Trophoblast cell (in vitro differentiated cells and primary cell): ENCODE measurements around the gene TMX1.

Experiments
- DNase-seq, 2 donors: peaks; one replicate each; pipeline ENCODE4 v3.0.0-alpha.2; 2016
- H2AFZ ChIP-seq: 2 replicates; pipeline ENCODE4 v1.6.1; 2013; ENCODE audit warnings: low read length, moderate library complexity, mild to moderate bottlenecking; ENCODE audit not compliant: insufficient read depth, poor library complexity
- H2AK5ac ChIP-seq: 2 replicates; pipeline ENCODE4 v1.6.1; 2013; ENCODE audit warnings: mild to moderate bottlenecking, low read length
- H2BK120ac ChIP-seq: 2 replicates; pipeline ENCODE4 v1.6.1; 2013; ENCODE audit warnings: low read length, mild to moderate bottlenecking, moderate library complexity; ENCODE audit not compliant: insufficient read depth, poor library complexity
- H2BK12ac ChIP-seq: 2 replicates; pipeline ENCODE4 v1.6.1; 2013; ENCODE audit warnings: mild to moderate bottlenecking, low read length, moderate library complexity
- H2BK5ac ChIP-seq: 2 replicates; pipeline ENCODE4 v1.6.1; 2013; ENCODE audit warnings: low read length, low read depth, moderate library complexity, mild to moderate bottlenecking; ENCODE audit not compliant: poor library complexity
- H3K14ac ChIP-seq: 2 replicates; pipeline ENCODE4 v1.6.1; 2013; ENCODE audit warnings: mild to moderate bottlenecking, low read length
- H3K18ac ChIP-seq: 2 replicates; pipeline ENCODE4 v1.6.1; 2013; ENCODE audit warnings: mild to moderate bottlenecking, low read length
- H3K23ac ChIP-seq: 2 replicates; pipeline ENCODE4 v1.6.1; 2013; ENCODE audit warnings: low read length
- H3K27ac ChIP-seq: 2 replicates; pipeline ENCODE4 v1.5.1; 2013; ENCODE audit warnings: low read depth, mild to moderate bottlenecking, inconsistent platforms, low read length, moderate library complexity
- H3K27me3 ChIP-seq: 2 replicates; pipeline ENCODE4 v1.6.1; 2013; ENCODE audit warnings: inconsistent platforms, mild to moderate bottlenecking, low read length, moderate library complexity; ENCODE audit not compliant: insufficient read depth
- H3K36me3 ChIP-seq, 2 experiments: 1 replicate in 1 of 2; 2 replicates in 1 of 2; pipeline ENCODE4 v1.6.1; 2013; ENCODE audit warnings: low read length in 2 of 2, mild to moderate bottlenecking in 2 of 2, moderate library complexity in 1 of 2; ENCODE audit not compliant: insufficient read depth in 2 of 2, control insufficient read depth in 1 of 2
- H3K4ac ChIP-seq: 2 replicates; pipeline ENCODE4 v1.6.1; 2013; ENCODE audit warnings: low read depth, mild to moderate bottlenecking, low read length, moderate library complexity
- H3K4me1 ChIP-seq, 2 experiments: 1 replicate in 1 of 2; 2 replicates in 1 of 2; pipeline ENCODE4 v1.6.1; 2013; ENCODE audit warnings: low read length in 2 of 2, mild to moderate bottlenecking in 2 of 2, moderate library complexity in 1 of 2; ENCODE audit not compliant: insufficient read depth in 2 of 2, control insufficient read depth in 1 of 2
- H3K4me2 ChIP-seq: 2 replicates; pipeline ENCODE4 v1.6.1; 2013; ENCODE audit warnings: inconsistent platforms, mild to moderate bottlenecking, low read length, moderate library complexity
- H3K4me3 ChIP-seq: 2 replicates; pipeline ENCODE4 v1.5.1; 2013; ENCODE audit warnings: mild to moderate bottlenecking, low read depth, low read length, inconsistent platforms
- H3K79me1 ChIP-seq: one replicate; pipeline ENCODE4 v1.6.1; 2013; ENCODE audit warnings: low read length
- H3K79me2 ChIP-seq: 2 replicates; pipeline ENCODE4 v1.6.1; 2013; ENCODE audit warnings: low read length, mild to moderate bottlenecking; ENCODE audit not compliant: control insufficient read depth, insufficient read depth, poor library complexity
- H3K9ac ChIP-seq: 2 replicates; pipeline ENCODE4 v1.6.1; 2013; ENCODE audit warnings: mild to moderate bottlenecking, low read length
- H3K9me3 ChIP-seq: 2 replicates; pipeline ENCODE4 v1.6.1; 2013; ENCODE audit warnings: low read depth, mild to moderate bottlenecking, control low read depth, inconsistent platforms, low read length; ENCODE audit not compliant: insufficient read depth
- H4K12ac ChIP-seq: 2 replicates; pipeline ENCODE4 v1.6.1; 2013; ENCODE audit warnings: low read depth, mild to moderate bottlenecking, low read length, moderate library complexity
- H4K8ac ChIP-seq: 2 replicates; pipeline ENCODE4 v1.6.1; 2013; ENCODE audit warnings: low read depth, mild to moderate bottlenecking, low read length, moderate library complexity
- H4K91ac ChIP-seq: one replicate; pipeline ENCODE4 v1.6.1; 2013; ENCODE audit warnings: low read depth, mild to moderate bottlenecking, low read length, moderate library complexity
- WGBS: extraction: QIAGEN DNeasy Blood & Tissue Kit; methylation state at CpG from one replicate; pipeline ENCODE4 v1.1.7; 2013; ENCODE audit warnings: missing lambda C conversion rate; ENCODE audit not compliant: insufficient read length, insufficient coverage; ENCODE audit errors: extremely low coverage; 5-methylcytosine and 5-hydroxymethylcytosine counted together

The TMX1 gene

DNA sequence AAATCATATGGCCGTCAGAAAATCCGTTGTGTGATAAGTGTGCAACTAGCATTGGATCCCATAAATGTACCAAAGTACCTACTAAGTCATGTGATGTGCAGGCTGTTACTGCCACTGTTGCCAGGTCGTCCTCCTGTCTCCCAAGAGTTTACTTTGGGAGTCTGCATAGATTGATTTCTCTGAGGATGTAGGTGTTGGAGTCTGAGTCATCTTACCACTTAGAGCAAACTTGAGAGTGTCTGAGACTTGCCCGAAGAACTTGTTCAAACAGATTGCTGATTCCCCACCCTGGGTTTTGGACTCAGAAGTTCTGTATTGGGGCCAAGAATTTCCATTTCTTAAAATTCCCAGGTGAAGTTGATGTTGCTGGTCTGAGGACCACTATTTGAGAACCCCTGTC is 11.4 kb downstream of the TMX1 start:
- H3K4me3 ChIP-seq, result no peak overlapping the region
- H3K9ac ChIP-seq, result no peak overlapping the region
- H2BK120ac ChIP-seq, result no peak overlapping the region
- no peak overlapping the region for H2AK5ac ChIP-seq
- H4K91ac ChIP-seq, result no peak overlapping the region
- H2AFZ ChIP-seq, result no peak overlapping the region
- H3K27me3 ChIP-seq, result no peaks in the 10 kb centered on the region
- no peak overlapping the region for H2BK12ac ChIP-seq
- H3K36me3 ChIP-seq, result peaks cover 6 to 12% of the 10 kb centered on the region in 2 experiments
- H3K4ac ChIP-seq, result no peak overlapping the region
- H3K9me3 ChIP-seq, result no peaks in the 10 kb centered on the region
- no peak overlapping the region for H3K14ac ChIP-seq
- H2BK5ac ChIP-seq, result no peak overlapping the region
- no peaks in the 10 kb centered on the region for H3K4me1 ChIP-seq
- H4K12ac ChIP-seq, result no peak overlapping the region
- no peak for DNase-seq
- H3K79me1 ChIP-seq, result no peaks in the 10 kb centered on the region
- H4K8ac ChIP-seq, result no peak overlapping the region
- H3K27ac ChIP-seq, result no peak overlapping the region
- no peaks in the 10 kb centered on the region for H3K79me2 ChIP-seq
- H3K4me2 ChIP-seq, result no peak overlapping the region
- no peak overlapping the region for H3K23ac ChIP-seq
- no CpG with 5 or more reads among the region's 4 CpGs for WGBS
- H3K18ac ChIP-seq, result no peak overlapping the region

DNA sequence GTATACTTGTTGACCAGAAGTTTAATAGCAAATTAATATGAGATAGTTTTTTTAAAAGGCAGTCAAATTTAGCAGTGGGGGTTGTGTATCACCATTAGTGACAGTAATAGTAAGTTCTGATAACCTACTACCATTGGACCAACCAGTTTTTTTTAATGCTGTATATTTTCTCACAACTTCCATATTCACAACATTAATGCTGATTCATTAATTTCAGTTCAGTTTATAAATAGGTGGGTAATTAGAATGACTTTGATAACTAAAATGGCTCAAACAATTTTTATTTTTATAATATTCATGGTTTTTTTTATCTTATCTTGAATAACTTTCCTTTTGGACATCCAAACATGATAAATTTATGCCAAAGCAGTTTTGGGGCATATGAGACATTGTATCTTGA is 13.8 kb downstream of the TMX1 start:
- no peak overlapping the region for H3K4me3 ChIP-seq
- no peaks in the 10 kb centered on the region for H3K4me1 ChIP-seq
- H3K36me3 ChIP-seq, result peaks cover 2 to 6% of the 10 kb centered on the region in 2 experiments
- H2AFZ ChIP-seq, result no peak overlapping the region
- H4K12ac ChIP-seq, result no peak overlapping the region
- no peak overlapping the region for H2AK5ac ChIP-seq
- H2BK12ac ChIP-seq, result no peak overlapping the region
- no peak overlapping the region for H4K91ac ChIP-seq
- H3K9me3 ChIP-seq, result no peaks in the 10 kb centered on the region
- H3K79me1 ChIP-seq, result no peaks in the 10 kb centered on the region
- no peak overlapping the region for H4K8ac ChIP-seq
- H3K27ac ChIP-seq, result no peak overlapping the region
- H2BK120ac ChIP-seq, result no peak overlapping the region
- no peaks in the 10 kb centered on the region for H3K27me3 ChIP-seq
- no peak overlapping the region for H2BK5ac ChIP-seq
- no peak overlapping the region for H3K9ac ChIP-seq
- no peak overlapping the region for H3K14ac ChIP-seq
- H3K4me2 ChIP-seq, result no peak overlapping the region
- DNase-seq, result no peak
- no peak overlapping the region for H3K18ac ChIP-seq
- no peak overlapping the region for H3K4ac ChIP-seq
- H3K23ac ChIP-seq, result no peak overlapping the region
- H3K79me2 ChIP-seq, result no peaks in the 10 kb centered on the region

DNA sequence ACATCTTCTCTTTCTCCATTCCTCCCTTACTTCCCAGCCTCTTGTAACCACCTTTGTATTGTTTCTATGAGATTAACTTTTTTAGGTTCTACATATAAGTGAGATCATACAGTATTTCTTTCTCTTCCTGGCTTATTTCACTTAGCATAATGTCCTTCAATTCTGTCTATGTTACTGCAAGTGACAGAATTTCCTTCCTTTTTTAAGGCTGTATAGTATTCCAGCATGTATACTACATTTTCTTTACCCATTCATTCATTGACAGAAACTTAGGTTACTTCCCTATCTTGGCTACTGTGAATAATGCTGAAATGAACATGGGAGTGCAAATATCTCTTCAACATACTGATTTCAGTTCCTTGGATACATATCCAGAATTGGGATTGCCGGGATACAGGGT is 18.2 kb downstream of the TMX1 start:
- Histone ChIP-seq H3K4me2 (no peak overlapping the region), H2BK120ac (no peak overlapping the region), H4K8ac (no peak overlapping the region), H3K27ac (no peak overlapping the region), H3K36me3 (peaks cover 0 to 1% of the 10 kb centered on the region in 2 experiments), H3K4me3 (no peak overlapping the region), H3K9me3 (no peaks in the 10 kb centered on the region), H3K4me1 (no peaks in the 10 kb centered on the region), H3K14ac (no peak overlapping the region), H2AFZ (no peak overlapping the region), H3K9ac (no peak overlapping the region), H3K79me1 (no peaks in the 10 kb centered on the region), H2BK12ac (no peak overlapping the region), H2AK5ac (no peak overlapping the region), H3K18ac (no peak overlapping the region), H4K12ac (no peak overlapping the region), H3K23ac (no peak overlapping the region), H3K27me3 (no peaks in the 10 kb centered on the region), H3K79me2 (no peaks in the 10 kb centered on the region), H2BK5ac (no peak overlapping the region), H3K4ac (no peak overlapping the region), H4K91ac (no peak overlapping the region)
- no CpG with 5 or more reads among the region's 1 CpG for WGBS
- DNase-seq, result no peak

DNA sequence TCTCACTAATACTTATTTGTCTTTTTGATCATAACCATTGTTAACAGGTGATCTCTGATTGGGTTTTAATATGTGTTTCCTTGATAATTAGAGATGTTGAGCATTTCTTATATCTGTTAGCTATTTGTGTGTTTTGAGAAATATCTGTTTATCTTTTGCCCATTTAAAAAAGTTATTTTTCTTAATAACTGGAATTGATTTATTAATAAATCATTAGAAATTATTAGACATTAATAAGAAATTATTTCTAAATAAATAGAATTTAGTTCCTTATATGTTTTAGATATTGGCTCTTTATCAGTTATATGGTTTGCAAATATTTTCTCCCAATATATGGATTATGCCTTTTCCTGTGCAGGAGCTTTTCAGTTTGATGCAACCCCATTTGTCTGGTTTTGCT is 18.7 kb downstream of the TMX1 start:
- no peak overlapping the region for H2BK5ac ChIP-seq
- H2BK120ac ChIP-seq, result no peak overlapping the region
- H2AK5ac ChIP-seq, result no peak overlapping the region
- H3K18ac ChIP-seq, result no peak overlapping the region
- H3K9ac ChIP-seq, result no peak overlapping the region
- no peak overlapping the region for H3K4me2 ChIP-seq
- no peak overlapping the region for H4K8ac ChIP-seq
- H2AFZ ChIP-seq, result no peak overlapping the region
- DNase-seq, result no peak
- H3K79me1 ChIP-seq, result no peaks in the 10 kb centered on the region
- no peak overlapping the region for H3K14ac ChIP-seq
- H4K91ac ChIP-seq, result no peak overlapping the region
- H3K23ac ChIP-seq, result no peak overlapping the region
- H3K27ac ChIP-seq, result no peak overlapping the region
- H3K4ac ChIP-seq, result no peak overlapping the region
- no peaks in the 10 kb centered on the region for H3K36me3 ChIP-seq
- H3K9me3 ChIP-seq, result no peaks in the 10 kb centered on the region
- H4K12ac ChIP-seq, result no peak overlapping the region
- no peaks in the 10 kb centered on the region for H3K27me3 ChIP-seq
- no peak overlapping the region for H2BK12ac ChIP-seq
- H3K4me1 ChIP-seq, result no peaks in the 10 kb centered on the region
- H3K4me3 ChIP-seq, result no peak overlapping the region
- no peaks in the 10 kb centered on the region for H3K79me2 ChIP-seq

DNA sequence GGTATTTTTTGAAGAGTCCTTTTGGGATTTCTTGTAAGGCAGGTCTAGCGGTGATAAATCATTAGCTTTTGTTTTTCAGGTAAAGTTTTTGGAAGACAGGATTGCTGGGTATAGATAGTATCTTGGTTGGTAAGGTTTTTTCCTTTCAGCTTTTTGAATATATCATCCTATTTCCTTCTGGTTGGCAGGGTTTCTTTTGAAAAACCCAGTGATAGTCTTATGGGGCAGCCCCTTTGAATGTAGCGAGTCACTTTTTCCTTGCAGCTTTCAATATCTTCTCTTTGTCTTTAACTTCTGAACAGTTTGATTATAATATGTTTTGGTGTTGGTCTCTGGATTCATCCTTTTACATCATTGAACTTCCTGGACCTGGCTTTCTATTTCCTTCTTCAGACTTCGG is 20.2 kb downstream of the TMX1 start:
- no CpG with 5 or more reads among the region's 3 CpGs for WGBS
- Histone ChIP-seq H3K27me3 (no peaks in the 10 kb centered on the region), H3K9ac (no peak overlapping the region), H3K23ac (no peak overlapping the region), H3K18ac (no peak overlapping the region), H3K79me1 (no peaks in the 10 kb centered on the region), H3K4me2 (no peak overlapping the region), H3K4ac (no peak overlapping the region), H3K9me3 (no peaks in the 10 kb centered on the region), H2BK5ac (no peak overlapping the region), H4K91ac (no peak overlapping the region), H2AK5ac (no peak overlapping the region), H2AFZ (no peak overlapping the region), H3K36me3 (no peaks in the 10 kb centered on the region), H3K4me1 (no peaks in the 10 kb centered on the region), H2BK120ac (no peak overlapping the region), H4K12ac (no peak overlapping the region), H3K79me2 (no peaks in the 10 kb centered on the region), H4K8ac (no peak overlapping the region), H3K14ac (no peak overlapping the region), H3K27ac (no peak overlapping the region), H2BK12ac (no peak overlapping the region), H3K4me3 (no peak overlapping the region)
- DNase-seq, result no peak
